ENCODE data around the gene HK3. TPM values are rescaled to one million over a fixed set of nuclear protein-coding genes. Genes with fewer than 3 reads are reported as not detected.

HK3 gene
- total RNA-seq, 1 donor from 2014 or later: 0.51 TPM

GRCh38 chr5:176856746-176857145, 42.4 kb downstream of the HK3 start:
- no peak for DNase-seq (ENCODE audit: low spot score)
- Mint-ChIP-seq H3K4me1 (ENCODE audit: unreplicated experiment) (no peaks in the 10 kb centered on the region), H3K27ac (ENCODE audit: unreplicated experiment) (no peak overlapping the region), H3K9me3 (ENCODE audit: unreplicated experiment) (no peaks in the 10 kb centered on the region), H3K27me3 (ENCODE audit: unreplicated experiment) (peaks cover 8% of the 10 kb centered on the region), H3K4me3 (ENCODE audit: unreplicated experiment) (no peak overlapping the region), H3K36me3 (ENCODE audit: low read depth, unreplicated experiment) (no peaks in the 10 kb centered on the region)
- no peak for TF ChIP-seq CTCF (IDR thresholded peaks at IDR 0.05; ENCODE audit: unreplicated experiment)

DNA sequence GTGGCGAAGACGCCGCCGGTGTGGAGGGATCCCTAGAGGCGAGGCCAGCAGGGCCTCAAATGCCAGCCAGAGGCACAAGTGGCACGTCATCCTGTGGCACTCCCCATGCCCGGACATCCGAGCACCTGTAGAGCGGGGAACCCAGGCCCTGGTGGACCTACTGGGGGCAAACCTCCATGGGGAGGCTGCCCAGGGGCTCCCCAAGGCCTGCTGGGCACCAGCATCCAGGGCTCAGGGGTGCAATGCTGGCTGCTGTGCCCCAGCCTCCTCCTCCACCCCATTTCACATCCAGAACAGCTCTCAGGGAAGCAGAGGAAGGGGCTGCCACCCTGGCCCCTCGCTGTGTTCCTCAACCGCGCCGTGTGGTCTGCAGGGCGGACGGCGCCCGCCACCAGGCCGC, 43.5 kb downstream of the HK3 start:
- no peak for TF ChIP-seq CTCF (IDR thresholded peaks at IDR 0.05; ENCODE audit: unreplicated experiment)
- no peaks in the 10 kb centered on the region for H3K9me3 Mint-ChIP-seq (ENCODE audit: unreplicated experiment)
- no peaks in the 10 kb centered on the region for H3K4me1 Mint-ChIP-seq (ENCODE audit: unreplicated experiment)
- no peaks in the 10 kb centered on the region for H3K36me3 Mint-ChIP-seq (ENCODE audit: low read depth, unreplicated experiment)
- H3K27me3 Mint-ChIP-seq (ENCODE audit: unreplicated experiment): peaks cover 10% of the 10 kb centered on the region
- no peak overlapping the region for H3K4me3 Mint-ChIP-seq (ENCODE audit: unreplicated experiment)
- no peak overlapping the region for H3K27ac Mint-ChIP-seq (ENCODE audit: unreplicated experiment)
- no peak for DNase-seq (ENCODE audit: low spot score)

GRCh38 chr5:176854164-176854563, 45.0 kb downstream of the HK3 start:
- Mint-ChIP-seq H3K4me3 (ENCODE audit: unreplicated experiment) (no peak overlapping the region), H3K9me3 (ENCODE audit: unreplicated experiment) (no peaks in the 10 kb centered on the region), H3K27ac (ENCODE audit: unreplicated experiment) (no peak overlapping the region), H3K36me3 (ENCODE audit: low read depth, unreplicated experiment) (no peaks in the 10 kb centered on the region), H3K4me1 (ENCODE audit: unreplicated experiment) (no peaks in the 10 kb centered on the region), H3K27me3 (ENCODE audit: unreplicated experiment) (peaks cover 10% of the 10 kb centered on the region)
- DNase-seq (ENCODE audit: low spot score): no peak
- TF ChIP-seq CTCF (IDR thresholded peaks at IDR 0.05; ENCODE audit: unreplicated experiment): no peak

DNA sequence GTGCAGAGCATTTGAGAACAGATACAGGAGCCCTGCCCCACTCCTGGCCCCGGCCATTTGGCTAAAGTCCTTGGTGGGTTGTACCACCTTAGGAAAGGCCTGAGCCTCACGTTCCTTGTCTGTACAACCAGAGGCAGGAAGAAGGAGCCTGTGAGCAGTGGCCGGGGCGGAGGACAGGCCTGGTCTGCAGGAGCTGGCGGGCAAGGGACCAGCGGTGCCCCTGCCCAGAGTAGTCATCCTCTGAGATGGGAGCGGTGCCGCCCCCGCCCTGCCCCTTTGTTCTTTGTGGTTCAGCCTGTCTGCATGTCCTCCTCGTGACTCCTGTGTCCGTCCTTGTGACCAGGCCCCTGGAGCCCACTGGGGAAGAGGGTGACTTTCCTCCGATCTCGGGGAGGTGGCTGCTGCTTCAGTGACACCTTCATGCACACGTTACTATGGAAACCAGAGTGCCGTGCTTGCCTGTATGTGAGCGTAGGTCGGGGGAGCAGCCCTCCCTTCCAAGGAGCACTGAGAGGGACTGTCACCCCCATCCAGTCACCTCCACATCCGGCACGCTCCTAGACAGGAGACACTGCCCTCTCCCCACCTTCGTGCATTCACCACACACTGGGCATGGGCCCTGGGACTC, 45.9 kb downstream of the HK3 start:
- H3K4me1 Mint-ChIP-seq (ENCODE audit: unreplicated experiment): no peaks in the 10 kb centered on the region
- H3K27ac Mint-ChIP-seq (ENCODE audit: unreplicated experiment): no peak overlapping the region
- DNase-seq (ENCODE audit: low spot score): no peak
- peaks cover 10% of the 10 kb centered on the region for H3K27me3 Mint-ChIP-seq (ENCODE audit: unreplicated experiment)
- no peak for TF ChIP-seq CTCF (IDR thresholded peaks at IDR 0.05; ENCODE audit: unreplicated experiment)
- no peak overlapping the region for H3K4me3 Mint-ChIP-seq (ENCODE audit: unreplicated experiment)
- H3K36me3 Mint-ChIP-seq (ENCODE audit: low read depth, unreplicated experiment): no peaks in the 10 kb centered on the region
- no peaks in the 10 kb centered on the region for H3K9me3 Mint-ChIP-seq (ENCODE audit: unreplicated experiment)

- Mint-ChIP-seq H3K9me3 (ENCODE audit: unreplicated experiment) (no peaks in the 10 kb centered on the region), H3K36me3 (ENCODE audit: low read depth, unreplicated experiment) (no peaks in the 10 kb centered on the region), H3K4me1 (ENCODE audit: unreplicated experiment) (no peaks in the 10 kb centered on the region), H3K27ac (ENCODE audit: unreplicated experiment) (no peak overlapping the region), H3K4me3 (ENCODE audit: unreplicated experiment) (no peak overlapping the region), H3K27me3 (ENCODE audit: unreplicated experiment) (peaks cover 10% of the 10 kb centered on the region)
- TF ChIP-seq CTCF (IDR thresholded peaks at IDR 0.05; ENCODE audit: unreplicated experiment): no peak
- DNase-seq (ENCODE audit: low spot score): no peak
These were observed 47.1 kb downstream of the HK3 start for GRCh38 chr5:176851871-176852658.

All from endothelial cell (in vitro differentiated cells).